Activated CD8-positive, alpha-beta T cell treated with anti-CD3 and anti-CD28 coated beads, Interleukin-2, amount 10 ng/mL, durations not matched to agents 7 days and 5 days (primary cell): ENCODE data around the gene CAP1. TPM values are rescaled to one million over a fixed set of nuclear protein-coding genes. Genes with fewer than 3 reads are reported as not detected.

ENCODE experiments used
- ATAC-seq: fragments of 150-1000 bp; cut with Tn5 transposase; one replicate; pipeline ENCODE4 v1.10.0; 2021; ENCODE audit warnings: moderate library complexity
- CTCF ChIA-PET: fragments of 350-600 bp; sonication (Branson Sonifier 250); formaldehyde crosslinking; loops from one replicate; lab custom pipeline; 2021; ENCODE audit warnings: antibody characterized with exemption; lab: Charles Lee
- POLR2A ChIA-PET: fragments of 350-600 bp; sonication (Branson Sonifier 250); formaldehyde crosslinking; loops from one replicate; lab custom pipeline; 2021; ENCODE audit warnings: antibody characterized with exemption; lab: Charles Lee
- DNase-seq: peaks from one replicate; pipeline ENCODE4 v3.0.0-alpha.2; 2020
- H3K27ac Mint-ChIP-seq: one replicate; pipeline ENCODE4 v1.8.0; 2021; ENCODE audit warnings: mild to moderate bottlenecking, mixed read lengths
- H3K27me3 Mint-ChIP-seq: one replicate; pipeline ENCODE4 v1.8.0; 2021; ENCODE audit warnings: low read depth, mixed read lengths
- H3K36me3 Mint-ChIP-seq: one replicate; pipeline ENCODE4 v1.8.0; 2021; ENCODE audit warnings: low read depth, mixed read lengths
- H3K4me1 Mint-ChIP-seq: one replicate; pipeline ENCODE4 v1.8.0; 2021; ENCODE audit warnings: low read depth, mixed read lengths
- H3K4me3 Mint-ChIP-seq: one replicate; pipeline ENCODE4 v1.8.0; 2021; ENCODE audit warnings: mild to moderate bottlenecking, mixed read lengths
- H3K9me3 Mint-ChIP-seq: one replicate; pipeline ENCODE4 v1.8.0; 2022; ENCODE audit warnings: mixed read lengths; ENCODE audit not compliant: insufficient read depth
- total RNA-seq, 2 experiments: library from RNA; stranded (reverse); gene quantifications; one replicate each; pipeline ENCODE4 v1.2.3, GENCODE V29; 2021

The CAP1 gene
- total RNA-seq, 2 experiments from 2014 or later = 805 to 847 TPM

GRCh38 chr1:40102038-40102437 is 61.5 kb downstream of the CAP1 start:
- POLR2A ChIA-PET = interaction anchor here (0.8 kb wide), 1 partner anchor 27 kb away, joined by 3 read pairs; no protein-coding TSS in a partner anchor
- peaks cover 16% of the 10 kb centered on the region for H3K27me3 Mint-ChIP-seq
- CTCF ChIA-PET = interaction anchor here (0.7 to 1.7 kb wide), 2 partner anchors 236 to 417 kb away, joined by 3 to 7 read pairs; no protein-coding TSS in a partner anchor

GRCh38 chr1:40102896-40103295 is 62.4 kb downstream of the CAP1 start:
- CTCF ChIA-PET = interaction anchor here (1.7 kb wide), 1 partner anchor 236 kb away, joined by 7 read pairs; no protein-coding TSS in a partner anchor
- Mint-ChIP-seq H3K27me3 (peaks cover 16% of the 10 kb centered on the region), H3K27ac (no peak overlapping the region), H3K36me3 (peaks cover 3% of the 10 kb centered on the region), H3K4me3 (no peak overlapping the region), H3K4me1 (peaks cover under 1% of the 10 kb centered on the region), H3K9me3 (peaks cover 8% of the 10 kb centered on the region)
- ATAC-seq = no peak
- POLR2A ChIA-PET = no interaction called here
- DNase-seq = no peak

More at GRCh38 chr1:40102038-40102437, 61.5 kb downstream of the CAP1 start:
- peaks cover 3% of the 10 kb centered on the region for H3K36me3 Mint-ChIP-seq
- H3K9me3 Mint-ChIP-seq = peaks cover 8% of the 10 kb centered on the region
- no peak overlapping the region for H3K27ac Mint-ChIP-seq
- peaks cover 7% of the 10 kb centered on the region for H3K4me1 Mint-ChIP-seq
- ATAC-seq (no peak), DNase-seq (no peak)
- H3K4me3 Mint-ChIP-seq = no peak overlapping the region

GRCh38 chr1:40105028-40105427 is 64.5 kb downstream of the CAP1 start:
- peaks cover 15% of the 10 kb centered on the region for H3K27me3 Mint-ChIP-seq
- H3K9me3 Mint-ChIP-seq = peaks cover 19% of the 10 kb centered on the region
- ChIA-PET CTCF (no interaction called here), POLR2A (no interaction called here)
- DNase-seq (no peak), ATAC-seq (no peak)
- H3K27ac Mint-ChIP-seq = no peak overlapping the region
- H3K36me3 Mint-ChIP-seq = peaks cover 3% of the 10 kb centered on the region
- H3K4me3 Mint-ChIP-seq = no peak overlapping the region
- H3K4me1 Mint-ChIP-seq = no peaks in the 10 kb centered on the region

GRCh38 chr1:40107290-40107959 is 66.9 kb downstream of the CAP1 start:
- POLR2A ChIA-PET = no interaction called here

GRCh38 chr1:40110389-40110788 is 69.9 kb downstream of the CAP1 start:
- ATAC-seq = no peak
- peaks cover 30% of the 10 kb centered on the region for H3K9me3 Mint-ChIP-seq
- peaks cover 31% of the 10 kb centered on the region for H3K27me3 Mint-ChIP-seq
- CTCF ChIA-PET = interaction anchor here (1.2 to 1.3 kb wide), 2 partner anchors 42 to 294 kb away, joined by 3 read pairs; no protein-coding TSS in a partner anchor
- DNase-seq = no peak
- peaks cover 6% of the 10 kb centered on the region for H3K36me3 Mint-ChIP-seq
- H3K4me3 Mint-ChIP-seq = no peak overlapping the region
- POLR2A ChIA-PET = no interaction called here
- no peaks in the 10 kb centered on the region for H3K4me1 Mint-ChIP-seq
- H3K27ac Mint-ChIP-seq = no peak overlapping the region

More at GRCh38 chr1:40107290-40107959, 66.9 kb downstream of the CAP1 start:
- Mint-ChIP-seq H3K4me1 (no peaks in the 10 kb centered on the region), H3K27ac (no peak overlapping the region), H3K27me3 (peaks cover 16% of the 10 kb centered on the region), H3K4me3 (no peak overlapping the region), H3K36me3 (peaks cover 8% of the 10 kb centered on the region), H3K9me3 (peaks cover 32% of the 10 kb centered on the region)
- DNase-seq (no peak), ATAC-seq (no peak)
- CTCF ChIA-PET = interaction anchor here (0.6 to 0.7 kb wide), 3 partner anchors 30 to 425 kb away, joined by 3 read pairs; no protein-coding TSS in a partner anchor

- CTCF ChIA-PET = interaction anchor here (1.1 kb wide), 1 partner anchor 30 kb away, joined by 3 read pairs; no protein-coding TSS in a partner anchor
Observed at GRCh38 chr1:40114400-40114799, 73.9 kb downstream of the CAP1 start.

GRCh38 chr1:40120128-40120527 is 79.6 kb downstream of the CAP1 start:
- no peaks in the 10 kb centered on the region for H3K36me3 Mint-ChIP-seq
- peaks cover 27% of the 10 kb centered on the region for H3K27me3 Mint-ChIP-seq
- DNase-seq = no peak
- H3K9me3 Mint-ChIP-seq = no peaks in the 10 kb centered on the region
- no peaks in the 10 kb centered on the region for H3K4me1 Mint-ChIP-seq
- ChIA-PET POLR2A (no interaction called here), CTCF (interaction anchor here (3.0 kb wide), 1 partner anchor 24 kb away, joined by 9 read pairs; no protein-coding TSS in a partner anchor)
- no peak for ATAC-seq
- no peak overlapping the region for H3K4me3 Mint-ChIP-seq
- no peak overlapping the region for H3K27ac Mint-ChIP-seq

More at GRCh38 chr1:40114400-40114799, 73.9 kb downstream of the CAP1 start:
- Mint-ChIP-seq H3K9me3 (peaks cover 22% of the 10 kb centered on the region), H3K27me3 (peaks cover 37% of the 10 kb centered on the region), H3K36me3 (peaks cover 6% of the 10 kb centered on the region), H3K27ac (no peak overlapping the region), H3K4me3 (no peak overlapping the region), H3K4me1 (no peaks in the 10 kb centered on the region)
- POLR2A ChIA-PET = no interaction called here
- ATAC-seq = no peak
- no peak for DNase-seq

Other genes starting within 250 kb of the CAP1 start
- gene TRIT1, start 157.2 kb upstream of the CAP1 start, total RNA-seq = 10 to 100 TPM; 18.2 to 18.8 TPM
- not detected for gene MYCL, start 138.8 kb upstream of the CAP1 start, total RNA-seq
- 1 to 10 TPM; 4.1 TPM for gene MFSD2A, start 85.6 kb upstream of the CAP1 start, total RNA-seq
- gene PPT1, start 56.5 kb downstream of the CAP1 start, total RNA-seq = 10 to 100 TPM; 81.1 to 84.6 TPM
- 10 to 100 TPM; 20.4 to 22.3 TPM for gene RLF, start 120.7 kb downstream of the CAP1 start, total RNA-seq
- not detected for gene TMCO2, start 207.2 kb downstream of the CAP1 start, total RNA-seq
- 10 to 100 TPM; 28.9 to 29.8 TPM for gene ZMPSTE24, start 217.5 kb downstream of the CAP1 start, total RNA-seq